HEK293T (cell line): ENCODE measurements around the gene AANAT.

Source experiments
- BHLHE40 ChIP-seq: fragments of 450-650 bp; IDR thresholded peaks from 2 replicates; pipeline ENCODE4 v1.6.1; 2016; ENCODE audit warnings: mild to moderate bottlenecking, moderate library complexity, borderline replicate concordance
- ELF4 ChIP-seq: fragments of 450-650 bp; IDR thresholded peaks from 2 replicates; pipeline ENCODE4 v1.6.1; 2017; ENCODE audit warnings: antibody characterized with exemption
- FOXK2 ChIP-seq: fragments of 450-650 bp; IDR thresholded peaks from 2 replicates; pipeline ENCODE4 v1.6.1; 2016; ENCODE audit warnings: mild to moderate bottlenecking
- L3MBTL2 ChIP-seq: fragments of 450-650 bp; conservative IDR thresholded peaks from 2 replicates; pipeline ENCODE4 v1.6.1; 2016; ENCODE audit warnings: mild to moderate bottlenecking
- NFRKB ChIP-seq: fragments of 450-650 bp; IDR thresholded peaks from 2 replicates; pipeline ENCODE4 v1.6.1; 2016; ENCODE audit warnings: mild to moderate bottlenecking, moderate library complexity

GRCh38 chr17:76440751-76441362 is 26.5 kb upstream of the AANAT start:
- TF ChIP-seq NFRKB (no peak), ELF4 (no peak), L3MBTL2 (no peak), BHLHE40 (no peak), FOXK2 (no peak)
